K562 (cell line): ENCODE data around the gene TNN.

ENCODE experiments used
- CREB1 ChIP-seq, 2 experiments: sonication (generic) in 1 of 2; formaldehyde crosslinking in 1 of 2; IDR thresholded peaks; 2 replicates each; pipeline versions ENCODE4 v1.6.1 to v1.8.0; 2012 to 2022; ENCODE audit warnings: inconsistent platforms in 1 of 2, mild to moderate bottlenecking in 1 of 2, missing genetic modification reagents in 1 of 2, moderate library complexity in 1 of 2
- ZNF224 ChIP-seq: sonication (generic); formaldehyde crosslinking; IDR thresholded peaks from 2 replicates; pipeline ENCODE4 v1.8.0; 2022; ENCODE audit warnings: mild to moderate bottlenecking, missing genetic modification reagents
- ZNF324 ChIP-seq: fragments of 250-450 bp; sonication (Bioruptor Pico); IDR thresholded peaks from 2 replicates; pipeline ENCODE4 v1.4.0; 2020; ENCODE audit warnings: mild to moderate bottlenecking

DNA sequence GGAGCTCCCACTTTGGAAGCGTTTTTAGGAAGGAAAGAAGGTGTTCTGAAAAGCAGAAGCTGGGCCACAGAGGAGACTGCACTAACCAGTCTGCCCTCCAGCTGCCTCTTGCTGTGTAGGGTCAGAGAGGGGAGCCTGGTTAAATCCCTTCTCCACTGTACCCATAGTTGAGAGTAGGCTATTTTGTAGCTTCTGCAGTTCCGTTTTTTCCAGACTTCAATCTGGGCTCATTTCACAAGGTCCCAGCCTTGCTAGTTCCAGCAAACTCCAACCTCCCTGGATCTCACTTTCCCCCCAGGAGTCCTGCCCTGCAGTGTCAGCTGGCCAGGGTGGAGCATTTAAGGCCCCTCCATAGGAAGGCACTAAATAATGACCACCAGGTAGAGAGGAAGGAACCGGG lies 11.0 kb downstream of the TNN start:
- TF ChIP-seq ZNF324 (CRISPR knock-in tag) = no peak
- TF ChIP-seq CREB1 (IDR thresholded peaks at IDR 0.05) = no peak
- no peak for TF ChIP-seq CREB1 (CRISPR knock-in tag; IDR thresholded peaks at IDR 0.05)
- no peak for TF ChIP-seq ZNF224
